AG04450 (cell line): ENCODE measurements around the gene HSD11B2. TPM values are rescaled to one million over a fixed set of nuclear protein-coding genes. Genes with fewer than 3 reads are reported as not detected.

Experiments
- CTCF ChIA-PET: fragments of 300-600, 350-600 bp; formaldehyde crosslinking; extraction: SDS; loops from one replicate; lab custom pipeline; 2022; ENCODE audit warnings: antibody characterized with exemption, inconsistent platforms; lab: Charles Lee
- POLR2A ChIA-PET: fragments of 350-600 bp; formaldehyde crosslinking; extraction: SDS; loops from one replicate; lab custom pipeline; 2021; ENCODE audit warnings: antibody characterized with exemption, inconsistent platforms; lab: Yijun Ruan, JAX
- DNase-seq: peaks from one replicate; pipeline ENCODE4 v3.0.0-alpha.2; 2011; ENCODE audit warnings: low read depth, low spot score
- H3K27ac ChIP-seq: one replicate; pipeline ENCODE4 v1.5.1; 2012; ENCODE audit warnings: low read depth, low read length, control low read depth
- H3K27me3 ChIP-seq: one replicate; pipeline ENCODE4 v1.6.0; 2012; ENCODE audit warnings: low read length; ENCODE audit not compliant: control insufficient read depth, insufficient read depth
- H3K4me3 ChIP-seq: 2 replicates; pipeline ENCODE4 v1.5.1; 2011; ENCODE audit warnings: mild to moderate bottlenecking, low read depth, low read length, control low read depth
- H3K9me3 ChIP-seq: 2 replicates; pipeline ENCODE4 v1.5.1; 2012; ENCODE audit warnings: low read length; ENCODE audit not compliant: control insufficient read depth, insufficient read depth
- CTCF ChIP-seq: IDR thresholded peaks from 2 replicates; pipeline ENCODE4 v1.5.1; 2011; ENCODE audit warnings: low read depth, low read length, control low read depth, inconsistent platforms
- polyA plus RNA-seq: library from polyadenylated mRNA; depleted of rRNA; stranded (reverse); fragments of >200 nt; gene quantifications from 2 replicates; pipeline ENCODE4 v1.2.3, GENCODE V29; 2011

Gene HSD11B2
- polyA plus RNA-seq, 1 experiment = not detected

- POLR2A ChIA-PET = no interaction called here
- TF ChIP-seq CTCF = no peak
- H3K27ac ChIP-seq = no peak overlapping the region
Measured at GRCh38 chr16:67396159-67397035, 34.5 kb upstream of the HSD11B2 start.

GRCh38 chr16:67397036-67397801 is 33.7 kb upstream of the HSD11B2 start:
- CTCF ChIA-PET = interaction anchor here (2.7 kb wide), 1 partner anchor 137 kb away, joined by 19 read pairs; no protein-coding TSS in a partner anchor

More at GRCh38 chr16:67396159-67397035, 34.5 kb upstream of the HSD11B2 start:
- Histone ChIP-seq H3K4me3 (no peak overlapping the region), H3K27me3 (peaks cover 3% of the 10 kb centered on the region), H3K9me3 (peaks cover 5% of the 10 kb centered on the region; the same call in 1 of the 2 replicates)
- no peak for DNase-seq
- CTCF ChIA-PET = interaction anchor here (0.6 kb wide), 1 partner anchor 103 kb away, joined by 4 read pairs; no protein-coding TSS in a partner anchor

GRCh38 chr16:67397812-67398545 is 32.9 kb upstream of the HSD11B2 start:
- Histone ChIP-seq H3K4me3 (no peak overlapping the region), H3K27me3 (no peaks in the 10 kb centered on the region), H3K9me3 (peaks cover 5% of the 10 kb centered on the region; the same call in 1 of the 2 replicates), H3K27ac (no peak overlapping the region)
- CTCF ChIA-PET = interaction anchor here (2.7 kb wide), 1 partner anchor 137 kb away, joined by 19 read pairs; no protein-coding TSS in a partner anchor
- POLR2A ChIA-PET = no interaction called here
- TF ChIP-seq CTCF = no peak
- DNase-seq = no peak

More at GRCh38 chr16:67397036-67397801, 33.7 kb upstream of the HSD11B2 start:
- TF ChIP-seq CTCF = no peak
- POLR2A ChIA-PET = no interaction called here
- Histone ChIP-seq H3K9me3 (peaks cover 5% of the 10 kb centered on the region; the same call in 1 of the 2 replicates), H3K4me3 (no peak overlapping the region), H3K27me3 (peaks cover 3% of the 10 kb centered on the region), H3K27ac (no peak overlapping the region)
- no peak for DNase-seq

GRCh38 chr16:67398546-67399217 is 32.2 kb upstream of the HSD11B2 start:
- no peak overlapping the region for H3K27ac ChIP-seq
- TF ChIP-seq CTCF = no peak
- H3K9me3 ChIP-seq = peaks cover 5% of the 10 kb centered on the region; the same call in 1 of the 2 replicates
- ChIA-PET CTCF (interaction anchor here (1.1 to 2.7 kb wide), 3 partner anchors 138 to 214 kb away, joined by 3 to 19 read pairs (median 3); no protein-coding TSS in a partner anchor), POLR2A (no interaction called here)
- no peaks in the 10 kb centered on the region for H3K27me3 ChIP-seq
- no peak overlapping the region for H3K4me3 ChIP-seq
- no peak for DNase-seq
